Measurements from ENCODE around the gene PTPA.

GRCh38 chr9:129138144-129138462, 26.9 kb downstream of the PTPA start:
- TF ChIP-seq CTCF (IDR thresholded peaks at IDR 0.05; ENCODE audit: low read depth, low read length): no peak
- no peak for TF ChIP-seq MAX (IDR thresholded peaks at IDR 0.05; ENCODE audit: low read depth, low read length)
- no peak for TF ChIP-seq MYC (IDR thresholded peaks at IDR 0.05; ENCODE audit: low read depth, low read length)
- no peak for TF ChIP-seq POLR2A (IDR thresholded peaks at IDR 0.05; ENCODE audit: extremely low read depth, insufficient read length)
